Upper lobe of left lung (tissue), 6 donors: ENCODE measurements around the gene TTC34. TPM values are rescaled to one million over a fixed set of nuclear protein-coding genes. Genes with fewer than 3 reads are reported as not detected.
"Not testable (repeated sequence)": the region's sequence is repeated elsewhere in the genome, so short reads cannot be mapped to it uniquely, and the experiment has no call there.

Experiments used
- ATAC-seq, 2 donors: fragments of 200-7000 bp; cut with Tn5 transposase; one replicate each; pipeline ENCODE4 v1.9.1; 2022; ENCODE audit warnings: mild to moderate bottlenecking in 2 of 2, moderate library complexity in 2 of 2; ENCODE audit not compliant: low FRiP score in 2 of 2
- DNase-seq, 2 donors: peaks; one replicate each; pipeline ENCODE4 v3.0.0-alpha.2; 2019 to 2020
- H3K27ac ChIP-seq, 4 donors: fragments of 200-600 bp; sonication (generic); one replicate each; pipeline ENCODE4 v1.5.1; 2016 to 2019
- H3K27me3 ChIP-seq, 4 donors: fragments of 200-600 bp; sonication (generic); one replicate each; pipeline ENCODE4 v1.5.1; 2017 to 2019
- H3K36me3 ChIP-seq, 4 donors: fragments of 200-600 bp; sonication (generic); one replicate each; pipeline ENCODE4 v1.5.1; 2016 to 2019
- H3K4me1 ChIP-seq, 4 donors: fragments of 200-600 bp; sonication (generic); one replicate each; pipeline ENCODE4 v1.5.1; 2018 to 2019
- H3K4me3 ChIP-seq, 4 donors: fragments of 200-600 bp; sonication (generic); one replicate each; pipeline ENCODE4 v1.5.1; 2017 to 2019; ENCODE audit warnings: mild to moderate bottlenecking in 2 of 4, moderate library complexity in 1 of 4
- H3K9me3 ChIP-seq, 4 donors: fragments of 200-600 bp; sonication (generic); one replicate each; pipeline ENCODE4 v1.5.1; 2018 to 2019
- WGBS, 2 donors: methylation state at CpG; one replicate each; pipeline ENCODE4 v1.1.5; 2017 to 2018; 5-methylcytosine and 5-hydroxymethylcytosine counted together
- total RNA-seq, 6 donors: library from RNA; depleted of rRNA in 4 of 6; stranded (reverse); fragments of >200 nt in 4 of 6; gene quantifications; one replicate each; pipeline versions ENCODE4 v1.1.0 to v1.2.1, GENCODE V29; 2016 to 2021
- donor health status: DM: no; HTN: no; CAD: no; lungs with moderate emphysema.
- donor health status: DM: no; HTN: yes; CAD: no; lungs with severe emphysema.

The TTC34 gene
- total RNA-seq, 6 donors from 2014 or later: 0.76 to 4.2 (median 2.1) TPM

- H3K4me1 ChIP-seq, H3K9me3 ChIP-seq, H3K27me3 ChIP-seq, H3K4me3 ChIP-seq, H3K27ac ChIP-seq, ATAC-seq, H3K36me3 ChIP-seq: not testable (repeated sequence)
- 48 to 53% methylated on average over 5 to 7 of the region's 13 CpGs for WGBS, 2 donors
- peak in 1 of 2 donors; percentile 74 for DNase-seq
Observed at GRCh38 chr1:2759433-2759832, 42.1 kb downstream of the TTC34 start.

- H3K27ac ChIP-seq, ATAC-seq, H3K27me3 ChIP-seq, H3K36me3 ChIP-seq, H3K4me3 ChIP-seq, H3K9me3 ChIP-seq, H3K4me1 ChIP-seq: not testable (repeated sequence)
- no CpG with 5 or more reads among the region's 13 CpGs for WGBS, 2 donors
- DNase-seq: peak in 1 of 2 donors; percentile 76
Observed at GRCh38 chr1:2757519-2757918, 44.0 kb downstream of the TTC34 start.

- H3K36me3 ChIP-seq, H3K27ac ChIP-seq, ATAC-seq, H3K4me1 ChIP-seq, H3K9me3 ChIP-seq, H3K27me3 ChIP-seq, DNase-seq, H3K4me3 ChIP-seq: not testable (repeated sequence)
- 60% methylated on average over 1 of the region's 14 CpGs; no CpG with 5 or more reads in 1 of the 2 donors for WGBS, 2 donors
Observed at GRCh38 chr1:2755426-2755825, 46.1 kb downstream of the TTC34 start.

- not testable (repeated sequence) for H3K9me3 ChIP-seq, H3K4me3 ChIP-seq, H3K4me1 ChIP-seq, H3K36me3 ChIP-seq, DNase-seq, H3K27ac ChIP-seq, H3K27me3 ChIP-seq, ATAC-seq
- WGBS, 2 donors: no CpG with 5 or more reads among the region's 10 CpGs
Observed at GRCh38 chr1:2754597-2754996, 46.9 kb downstream of the TTC34 start.

- H3K9me3 ChIP-seq, DNase-seq, ATAC-seq, H3K36me3 ChIP-seq, H3K27me3 ChIP-seq, H3K4me3 ChIP-seq, H3K27ac ChIP-seq, H3K4me1 ChIP-seq: not testable (repeated sequence)
- 24% methylated on average over 6 of the region's 8 CpGs; no CpG with 5 or more reads in 1 of the 2 donors for WGBS, 2 donors
Observed at GRCh38 chr1:2752503-2752902, 49.0 kb downstream of the TTC34 start.

GRCh38 chr1:2751866-2752265, 49.6 kb downstream of the TTC34 start:
- H3K36me3 ChIP-seq, H3K27me3 ChIP-seq, DNase-seq, H3K4me3 ChIP-seq, H3K9me3 ChIP-seq, H3K4me1 ChIP-seq, ATAC-seq, H3K27ac ChIP-seq: not testable (repeated sequence)
- WGBS, 2 donors: 45% methylated on average over 11 of the region's 13 CpGs; no CpG with 5 or more reads in 1 of the 2 donors

GRCh38 chr1:2750766-2751730, 50.4 kb downstream of the TTC34 start:
- H3K4me3 ChIP-seq, H3K27me3 ChIP-seq, H3K27ac ChIP-seq, ATAC-seq, H3K4me1 ChIP-seq, H3K36me3 ChIP-seq, DNase-seq, H3K9me3 ChIP-seq: not testable (repeated sequence)
- 37 to 54% methylated on average over 2 to 7 of the region's 27 CpGs for WGBS, 2 donors

- WGBS, 2 donors: 43 to 67% methylated on average over 1 to 8 of the region's 14 CpGs
- not testable (repeated sequence) for H3K4me3 ChIP-seq, DNase-seq, H3K4me1 ChIP-seq, H3K36me3 ChIP-seq, H3K9me3 ChIP-seq, H3K27ac ChIP-seq, H3K27me3 ChIP-seq, ATAC-seq
Observed at GRCh38 chr1:2750041-2750680, 51.3 kb downstream of the TTC34 start.

- H3K27ac ChIP-seq, H3K36me3 ChIP-seq, ATAC-seq, H3K4me3 ChIP-seq, DNase-seq, H3K4me1 ChIP-seq, H3K9me3 ChIP-seq, H3K27me3 ChIP-seq: not testable (repeated sequence)
- 0% methylated on average over 1 of the region's 8 CpGs; no CpG with 5 or more reads in 1 of the 2 donors for WGBS, 2 donors
Observed at GRCh38 chr1:2748626-2749025, 52.9 kb downstream of the TTC34 start.

GRCh38 chr1:2694796-2695195, 106.7 kb downstream of the TTC34 start:
- not testable (repeated sequence) for H3K4me1 ChIP-seq, H3K27me3 ChIP-seq, H3K36me3 ChIP-seq, H3K4me3 ChIP-seq, ATAC-seq, H3K9me3 ChIP-seq, H3K27ac ChIP-seq
- DNase-seq: peak in 1 of 2 donors; percentile 2
- WGBS, 2 donors: 14% methylated on average over 1 of the region's 9 CpGs; no CpG with 5 or more reads in 1 of the 2 donors

- not testable (repeated sequence) for H3K4me1 ChIP-seq, H3K9me3 ChIP-seq, ATAC-seq, H3K27ac ChIP-seq, H3K27me3 ChIP-seq, H3K4me3 ChIP-seq, H3K36me3 ChIP-seq
- 28% methylated on average over 4 of the region's 10 CpGs; no CpG with 5 or more reads in 1 of the 2 donors for WGBS, 2 donors
- DNase-seq: peak in 1 of 2 donors; percentile 11
Observed at GRCh38 chr1:2690180-2690579, 111.3 kb downstream of the TTC34 start.

- H3K9me3 ChIP-seq, H3K27ac ChIP-seq, ATAC-seq, H3K4me1 ChIP-seq, H3K4me3 ChIP-seq, H3K36me3 ChIP-seq, H3K27me3 ChIP-seq, DNase-seq: not testable (repeated sequence)
- 37 to 73% methylated on average over 2 to 5 of the region's 11 CpGs for WGBS, 2 donors
Observed at GRCh38 chr1:2688336-2688665, 113.2 kb downstream of the TTC34 start.
